HFF-Myc (cell line): ENCODE measurements around the gene ARMH4.

Experiments
- DNase-seq: peaks from one replicate; pipeline ENCODE4 v3.0.0-alpha.2; 2011; ENCODE audit warnings: low read depth; ENCODE audit errors: extremely low read depth
- H3K4me3 ChIP-seq: replicated peaks from 2 replicates; pipeline ENCODE4 v1.5.1; 2011; ENCODE audit warnings: low read depth, mild to moderate bottlenecking, control low read depth, low read length
- TF ChIP-seq, protein P1 (sequence below): IDR thresholded peaks from 2 replicates; pipeline ENCODE4 v1.5.1; 2012; ENCODE audit warnings: mild to moderate bottlenecking, low read depth, low read length, control low read depth; ENCODE audit errors: missing control alignments

Gene ARMH4

DNA sequence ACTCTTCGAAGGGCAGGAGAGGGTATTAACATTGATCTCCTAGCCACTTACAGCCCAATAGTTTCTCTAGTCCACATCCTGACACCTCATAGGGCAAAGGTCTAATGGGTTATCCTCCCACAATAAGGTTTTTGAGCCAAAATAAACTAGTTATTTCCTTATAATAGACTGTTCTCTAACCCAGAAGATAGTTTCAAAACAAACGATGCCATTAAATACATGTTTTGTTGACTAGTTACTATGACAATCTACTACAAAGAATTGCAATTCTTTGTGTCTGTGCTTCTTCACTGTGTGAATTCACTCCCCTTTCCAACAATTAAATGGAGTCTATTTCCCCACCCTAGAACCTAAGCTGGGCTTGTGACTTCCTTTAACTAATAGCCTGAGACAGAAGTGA is 41.5 kb upstream of the ARMH4 start:
- H3K4me3 ChIP-seq: no peak overlapping the region
- TF ChIP-seq, protein P1, sequence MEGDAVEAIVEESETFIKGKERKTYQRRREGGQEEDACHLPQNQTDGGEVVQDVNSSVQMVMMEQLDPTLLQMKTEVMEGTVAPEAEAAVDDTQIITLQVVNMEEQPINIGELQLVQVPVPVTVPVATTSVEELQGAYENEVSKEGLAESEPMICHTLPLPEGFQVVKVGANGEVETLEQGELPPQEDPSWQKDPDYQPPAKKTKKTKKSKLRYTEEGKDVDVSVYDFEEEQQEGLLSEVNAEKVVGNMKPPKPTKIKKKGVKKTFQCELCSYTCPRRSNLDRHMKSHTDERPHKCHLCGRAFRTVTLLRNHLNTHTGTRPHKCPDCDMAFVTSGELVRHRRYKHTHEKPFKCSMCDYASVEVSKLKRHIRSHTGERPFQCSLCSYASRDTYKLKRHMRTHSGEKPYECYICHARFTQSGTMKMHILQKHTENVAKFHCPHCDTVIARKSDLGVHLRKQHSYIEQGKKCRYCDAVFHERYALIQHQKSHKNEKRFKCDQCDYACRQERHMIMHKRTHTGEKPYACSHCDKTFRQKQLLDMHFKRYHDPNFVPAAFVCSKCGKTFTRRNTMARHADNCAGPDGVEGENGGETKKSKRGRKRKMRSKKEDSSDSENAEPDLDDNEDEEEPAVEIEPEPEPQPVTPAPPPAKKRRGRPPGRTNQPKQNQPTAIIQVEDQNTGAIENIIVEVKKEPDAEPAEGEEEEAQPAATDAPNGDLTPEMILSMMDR: no peak
- no peak for DNase-seq

DNA sequence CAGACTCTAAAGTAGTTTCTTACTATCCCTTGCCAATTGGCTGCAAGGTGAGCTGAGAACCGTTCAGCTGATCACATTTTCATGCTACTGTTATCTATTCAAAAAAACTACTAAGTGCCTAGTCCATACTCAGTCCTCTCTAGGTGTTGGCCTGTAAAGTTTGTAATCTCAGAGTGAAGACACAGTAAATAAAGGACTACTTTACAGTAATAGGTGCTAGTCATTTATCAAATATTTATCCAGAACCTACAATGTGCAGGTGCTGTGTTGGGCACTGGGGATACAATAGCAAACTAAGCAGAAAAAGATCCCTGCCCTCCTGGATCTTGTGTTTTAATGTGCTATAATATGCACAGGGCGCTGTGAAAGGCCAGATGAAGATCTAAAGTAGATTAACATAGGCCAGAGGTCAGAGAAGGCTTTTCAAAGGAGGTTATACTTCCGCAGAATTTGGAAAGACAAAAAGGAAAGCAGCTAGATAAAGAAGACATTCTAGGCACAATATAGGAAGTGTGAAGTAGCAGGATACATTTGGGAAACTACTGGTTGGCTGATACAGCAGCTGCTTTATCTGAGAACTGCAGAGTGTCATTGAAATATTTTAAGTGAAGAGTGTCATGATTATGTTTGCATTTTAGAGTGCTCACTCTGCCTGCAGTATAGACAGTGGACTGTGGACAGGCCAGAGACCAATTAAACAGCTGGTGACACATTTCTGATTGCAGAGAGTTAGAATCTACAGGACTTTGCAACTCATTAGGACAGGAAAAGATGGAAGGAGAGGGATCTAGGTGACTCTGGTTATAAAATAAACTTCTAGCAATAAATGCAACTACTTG is 40.0 kb upstream of the ARMH4 start:
- DNase-seq: no peak
- TF ChIP-seq, protein P1: no peak
- no peak overlapping the region for H3K4me3 ChIP-seq

DNA sequence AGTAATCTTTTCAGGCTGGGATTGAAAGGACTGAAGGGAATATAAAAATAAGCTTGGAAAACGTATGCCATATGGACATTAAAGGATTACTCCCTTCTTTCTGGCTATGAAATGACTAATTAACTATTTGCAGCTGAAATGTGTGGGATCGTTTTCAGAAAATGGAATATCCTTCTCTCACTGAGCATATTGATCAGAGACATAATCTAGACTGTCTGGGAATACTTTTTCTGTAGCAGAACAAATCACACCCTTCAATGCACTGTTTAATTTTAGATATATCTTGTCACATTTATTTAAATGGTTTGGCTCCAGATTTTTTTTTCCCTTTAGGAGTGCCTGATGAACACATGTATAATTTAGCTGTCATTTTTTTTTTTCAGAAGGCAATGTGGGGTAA is 37.2 kb upstream of the ARMH4 start:
- TF ChIP-seq, protein P1: no peak
- no peak for DNase-seq
- no peak overlapping the region for H3K4me3 ChIP-seq

DNA sequence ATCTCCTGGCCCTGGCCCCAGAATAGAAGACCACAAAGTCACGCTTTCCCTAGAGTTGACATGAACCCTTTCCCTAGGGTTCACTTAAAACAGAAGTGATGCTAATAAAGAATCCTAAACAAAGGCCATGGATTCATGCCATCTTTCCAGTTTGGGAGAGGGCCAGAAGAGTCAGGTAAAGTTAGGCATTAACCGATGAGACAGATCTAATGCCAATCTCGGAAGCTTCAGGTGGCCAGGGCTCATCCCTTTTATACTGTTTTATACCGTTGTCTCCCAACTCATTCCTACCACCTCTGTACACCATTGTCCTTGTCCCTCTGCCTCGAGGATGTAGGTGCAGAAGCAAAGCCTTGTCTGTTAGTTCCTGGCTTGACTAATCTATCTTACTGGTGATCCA is 25.1 kb upstream of the ARMH4 start:
- TF ChIP-seq, protein P1: no peak
- DNase-seq: no peak
- H3K4me3 ChIP-seq: no peak overlapping the region

DNA sequence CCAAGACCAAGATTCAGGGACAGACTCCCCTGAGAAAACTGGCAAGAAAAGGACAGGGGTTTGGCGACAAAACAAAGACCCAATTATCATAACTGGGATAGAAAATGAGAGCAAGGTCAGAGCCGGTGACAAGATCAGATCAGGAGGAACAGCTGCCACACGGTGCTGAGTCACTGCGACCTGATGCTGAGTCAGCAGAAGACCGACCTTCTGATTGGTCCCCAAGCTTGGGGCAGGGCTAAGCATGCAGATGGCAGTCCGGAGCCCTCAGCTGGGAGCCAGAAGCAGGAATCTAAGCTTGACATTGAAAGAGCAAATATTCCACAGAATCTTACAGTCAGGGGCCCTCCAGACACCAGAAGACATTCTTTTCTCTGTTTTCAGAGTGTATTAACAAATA is 19.1 kb upstream of the ARMH4 start:
- H3K4me3 ChIP-seq: no peak overlapping the region
- TF ChIP-seq, protein P1: no peak
- DNase-seq: peak; percentile 75

DNA sequence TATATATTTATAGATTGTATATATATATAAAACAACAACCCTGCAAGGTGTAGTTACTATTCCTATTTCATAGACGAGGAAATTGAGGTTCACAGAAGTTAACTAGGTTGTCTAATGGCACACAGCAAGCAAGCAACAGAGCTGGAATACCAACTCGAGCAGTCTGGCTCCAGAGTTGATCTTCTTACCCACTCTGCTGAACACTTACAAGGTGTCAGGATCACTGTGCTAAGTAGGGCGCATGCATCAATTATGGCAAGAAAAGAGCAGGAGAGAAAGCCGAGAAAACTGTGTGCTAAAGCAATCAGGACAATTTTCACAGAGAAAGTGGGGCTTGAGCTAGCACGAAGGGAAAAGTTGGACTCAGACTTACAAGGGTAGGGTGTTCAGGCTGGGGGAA is 15.9 kb upstream of the ARMH4 start:
- no peak overlapping the region for H3K4me3 ChIP-seq
- no peak for DNase-seq
- TF ChIP-seq, protein P1: no peak
